Measurements from ENCODE around the gene PDCD1. TPM values are rescaled to one million over a fixed set of nuclear protein-coding genes. Genes with fewer than 3 reads are reported as not detected.
A peak's percentile ranks its signal among the peaks of the same experiment; 100 is the strongest.

Gene PDCD1
- total and polyA plus RNA-seq, 12 donors = 1.3 to 14.2 (median 3.2) TPM

GRCh38 chr2:241855245-241855887 is 3.3 kb downstream of the PDCD1 start:
- Histone ChIP-seq H3K4me1 (peaks cover 22 to 39% (median 32%) of the 10 kb centered on the region in 9 donors), H3K36me3 (no peaks in the 10 kb centered on the region), H3K4me3 (no peak overlapping the region), H3K9me3 (no peaks in the 10 kb centered on the region), H3K27ac (peak overlapping the region in 9 of 10 donors; percentile 31 to 82 (median 69)), H3K27me3 (no peaks in the 10 kb centered on the region)
- DNase-seq (peak in 1 of 2 donors; percentile 19), ATAC-seq (no peak)
- no peak for TF ChIP-seq CTCF (IDR thresholded peaks at IDR 0.05)
- intact Hi-C loops (cut with DNase I) = loop anchor here in 1 of 10 donors (10.0 kb wide), 1 partner anchor 121 kb away; the partner anchor contains the start of gene D2HGDH
- 74 to 77% methylated on average over 18 of the region's 18 CpGs for WGBS, 2 donors

GRCh38 chr2:241854342-241855244 is 4.1 kb downstream of the PDCD1 start:
- peak in 6 of 8 donors; percentile 14 to 45 (median 36) for ATAC-seq
- peak overlapping the region in 9 of 10 donors; percentile 52 to 82 (median 69) for H3K27ac ChIP-seq
- intact Hi-C loops (cut with DNase I) = loop anchor here in 1 of 10 donors (10.0 kb wide), 1 partner anchor 120 kb away; the partner anchor contains the start of gene D2HGDH

GRCh38 chr2:241853651-241854341 is 4.9 kb downstream of the PDCD1 start:
- H3K27ac ChIP-seq = peak overlapping the region in 9 of 10 donors; percentile 52 to 82 (median 69)
- peak in 1 of 2 donors; percentile 71 for DNase-seq

More at GRCh38 chr2:241854342-241855244, 4.1 kb downstream of the PDCD1 start:
- no peaks in the 10 kb centered on the region for H3K27me3 ChIP-seq
- peak in 1 of 2 donors; percentile 56 for DNase-seq
- H3K9me3 ChIP-seq = no peaks in the 10 kb centered on the region
- H3K4me1 ChIP-seq = peaks cover 15 to 31% (median 26%) of the 10 kb centered on the region in 9 donors
- H3K36me3 ChIP-seq = no peaks in the 10 kb centered on the region
- TF ChIP-seq CTCF (IDR thresholded peaks at IDR 0.05) = no peak
- no peak overlapping the region for H3K4me3 ChIP-seq
- 49 to 53% methylated on average over 21 of the region's 21 CpGs for WGBS, 2 donors

More at GRCh38 chr2:241853651-241854341, 4.9 kb downstream of the PDCD1 start:
- intact Hi-C loops (cut with DNase I) = loop anchor here in 1 of 10 donors (10.0 kb wide), 1 partner anchor 119 kb away; the partner anchor contains the start of gene D2HGDH
- peak in 6 of 8 donors; percentile 3 to 67 (median 36) for ATAC-seq
- no peak for TF ChIP-seq CTCF (IDR thresholded peaks at IDR 0.05)
- no peaks in the 10 kb centered on the region for H3K27me3 ChIP-seq
- H3K4me1 ChIP-seq = peaks cover 8 to 23% (median 18%) of the 10 kb centered on the region in 9 donors
- H3K36me3 ChIP-seq = no peaks in the 10 kb centered on the region
- WGBS, 2 donors = 77 to 83% methylated on average over 27 of the region's 27 CpGs
- no peak overlapping the region for H3K4me3 ChIP-seq
- no peaks in the 10 kb centered on the region for H3K9me3 ChIP-seq
